Panc1 (cell line): Measurements from ENCODE around the gene NPM3. TPM values are rescaled to one million over a fixed set of nuclear protein-coding genes. Genes with fewer than 3 reads are reported as not detected.

Experiments used
- ATAC-seq: fragments of 200-7000 bp; cut with Tn5 transposase; 2 replicates; pipeline ENCODE4 v1.9.1; 2020; ENCODE audit warnings: mild to moderate bottlenecking, moderate library complexity
- BruUV-seq: library from RNA; stranded (reverse); fragments of 400-500 nt; replicated peaks from 2 replicates; lab custom pipeline; 2021; lab: Mats Ljungman, UMichigan
- CTCF ChIA-PET: fragments of 300-600 bp; sonication (Branson Sonifier 250); formaldehyde crosslinking; loops from one replicate; lab custom pipeline; 2022; ENCODE audit warnings: antibody characterized with exemption; lab: Charles Lee
- POLR2A ChIA-PET: fragments of 300-600 bp; sonication (Branson Sonifier 250); formaldehyde crosslinking; loops from one replicate; lab custom pipeline; 2022; ENCODE audit warnings: antibody characterized with exemption; lab: Charles Lee
- DNase-seq: peaks from one replicate; pipeline ENCODE4 v3.0.0-alpha.2; 2010; ENCODE audit warnings: low read depth, low spot score
- H3K27ac ChIP-seq: 2 replicates; pipeline ENCODE4 v1.5.1; 2011; ENCODE audit warnings: mild to moderate bottlenecking, low read length, inconsistent platforms
- H3K27me3 ChIP-seq: fragments of 200-500 bp; sonication (Bioruptor generic); 2 replicates; pipeline ENCODE4 v1.6.0; 2014; ENCODE audit warnings: low read length, inconsistent platforms; ENCODE audit not compliant: control insufficient read depth, insufficient read depth
- H3K36me3 ChIP-seq: fragments of 200-500 bp; sonication (Bioruptor generic); 2 replicates; pipeline ENCODE4 v1.5.1; 2014; ENCODE audit warnings: inconsistent platforms, mild to moderate bottlenecking, low read length, moderate library complexity; ENCODE audit not compliant: control insufficient read depth, insufficient read depth
- H3K4me1 ChIP-seq: 2 replicates; pipeline ENCODE4 v1.5.1; 2011; ENCODE audit warnings: inconsistent platforms, mild to moderate bottlenecking, low read length, moderate library complexity; ENCODE audit not compliant: control insufficient read depth, insufficient read depth
- H3K4me3 ChIP-seq, 2 experiments: 2 replicates each; pipeline ENCODE4 v1.5.1; 2011 to 2012; ENCODE audit warnings: low read depth in 2 of 2, low read length in 2 of 2, mild to moderate bottlenecking in 2 of 2, inconsistent platforms in 1 of 2, moderate library complexity in 1 of 2
- H3K9me3 ChIP-seq: fragments of 200-500 bp; sonication (Bioruptor generic); 2 replicates; pipeline ENCODE4 v1.5.1; 2014; ENCODE audit warnings: low read depth, mild to moderate bottlenecking, inconsistent platforms, low read length, moderate library complexity; ENCODE audit not compliant: control insufficient read depth, insufficient read depth
- CTCF ChIP-seq: fragments of 450-650 bp; IDR thresholded peaks from 2 replicates; pipeline ENCODE4 v1.5.1; 2017; ENCODE audit warnings: mild to moderate bottlenecking
- POLR2AphosphoS5 ChIP-seq: IDR thresholded peaks from 2 replicates; pipeline ENCODE4 v1.6.1; 2012; ENCODE audit warnings: mild to moderate bottlenecking, low read depth, low read length, moderate library complexity
- REST ChIP-seq, 2 experiments: IDR thresholded peaks; 2 replicates each; pipeline ENCODE4 v1.6.1; 2011 to 2012; ENCODE audit warnings: low read depth in 2 of 2, control low read depth in 1 of 2, low read length in 1 of 2, mild to moderate bottlenecking in 1 of 2, moderate library complexity in 1 of 2; ENCODE audit not compliant: insufficient read depth in 1 of 2
- SIN3A ChIP-seq: IDR thresholded peaks from 2 replicates; pipeline ENCODE4 v1.6.1; 2012; ENCODE audit warnings: low read depth, mild to moderate bottlenecking, low read length, moderate library complexity, borderline replicate concordance; ENCODE audit not compliant: insufficient read depth
- TCF7L2 ChIP-seq: IDR thresholded peaks from 2 replicates; pipeline ENCODE4 v1.6.1; 2011; ENCODE audit warnings: mild to moderate bottlenecking, low read depth, low read length, inconsistent platforms
- in situ Hi-C: cut with HindIII; loops from 2 replicates; pipeline ENCODE4 v1.10.0; 2016; ENCODE audit warnings: low sequenced_read_pairs, low pct_unique_long_range_greater_than_20kb
- intact Hi-C: fragments of 100-400 bp; cut with micrococcal nuclease; formaldehyde crosslinking; loops from one replicate; pipeline ENCODE4 v1.10.0; 2022; ENCODE audit not compliant: unreplicated experiment
- total RNA-seq: library from RNA; stranded (reverse); gene quantifications from one replicate; pipeline ENCODE4 v1.2.1, GENCODE V29; 2021; ENCODE audit not compliant: unreplicated experiment

NPM3 gene
- total RNA-seq, 1 experiment from 2014 or later: 109 TPM

- Histone ChIP-seq H3K36me3 (no peaks in the 10 kb centered on the region), H3K4me1 (peaks cover 12% of the 10 kb centered on the region), H3K4me3 (peak overlapping the region; percentile 48 to 60), H3K27ac (peak overlapping the region; percentile 86), H3K9me3 (no peaks in the 10 kb centered on the region), H3K27me3 (no peaks in the 10 kb centered on the region)
- no TSS peak for BruUV-seq
- no peak for ATAC-seq
- in situ Hi-C loops (no loop called here), intact Hi-C loops (no loop called here)
- POLR2A ChIA-PET: no interaction called here
- CTCF ChIA-PET: interaction anchor here (0.6 kb wide), 1 partner anchor 11 kb away, joined by 7 read pairs; no protein-coding TSS in a partner anchor
- DNase-seq: no peak
- TF ChIP-seq CTCF (no peak), REST (IDR thresholded peaks at IDR 0.05; ENCODE audit: insufficient read depth in 1 of 2, low read depth in 2 of 2, low read length in 1 of 2) (no peak), TCF7L2 (no peak)
Measured at GRCh38 chr10:101829561-101830315, 46.5 kb upstream of the NPM3 start.

GRCh38 chr10:101828766-101829551 lies 45.7 kb upstream of the NPM3 start:
- DNase-seq: no peak
- POLR2A ChIA-PET: interaction anchor here (0.6 kb wide), 1 partner anchor 11 kb away, joined by 6 read pairs; the partner anchor contains the start of gene OGA
- BruUV-seq: no TSS peak

More at GRCh38 chr10:101828766-101829551, 45.7 kb upstream of the NPM3 start:
- TF ChIP-seq SIN3A (no peak), CTCF (no peak), REST (IDR thresholded peaks at IDR 0.05; ENCODE audit: insufficient read depth in 1 of 2, low read depth in 2 of 2, low read length in 1 of 2) (no peak), POLR2AphosphoS5 (no peak), TCF7L2 (no peak)
- H3K27me3 ChIP-seq: no peaks in the 10 kb centered on the region
- H3K9me3 ChIP-seq: no peaks in the 10 kb centered on the region
- H3K36me3 ChIP-seq: no peaks in the 10 kb centered on the region
- H3K27ac ChIP-seq: no peak overlapping the region
- CTCF ChIA-PET: interaction anchor here (0.6 kb wide), 1 partner anchor 12 kb away, joined by 7 read pairs; no protein-coding TSS in a partner anchor
- intact Hi-C loops (no loop called here), in situ Hi-C loops (no loop called here)
- no peak for ATAC-seq
- peaks cover 12% of the 10 kb centered on the region for H3K4me1 ChIP-seq
- H3K4me3 ChIP-seq: no peak overlapping the region
